Smooth muscle cell (in vitro differentiated cells): Measurements from ENCODE around the gene ENG. TPM values are rescaled to one million over a fixed set of nuclear protein-coding genes. Genes with fewer than 3 reads are reported as not detected.
A peak's percentile ranks its signal among the peaks of the same experiment; 100 is the strongest.

Experiments used
- DNase-seq: peaks from one replicate; lab custom pipeline; 2025; ENCODE audit not compliant: unreplicated experiment; lab: John Stamatoyannopoulos, UW
- H2AFZ ChIP-seq: fragments of 200-600 bp; sonication (generic); 2 replicates; pipeline ENCODE4 v1.6.0; 2016; ENCODE audit warnings: antibody characterized with exemption, low read depth, mild to moderate bottlenecking
- H3F3A ChIP-seq: fragments of 200-600 bp; sonication (generic); 2 replicates; pipeline ENCODE4 v1.6.0; 2017; ENCODE audit warnings: antibody characterized with exemption, low read depth
- H3K27ac ChIP-seq: fragments of 200-600 bp; sonication (generic); 2 replicates; pipeline ENCODE4 v1.5.1; 2016; ENCODE audit warnings: low read depth, mild to moderate bottlenecking
- H3K27me3 ChIP-seq: fragments of 200-600 bp; sonication (generic); 2 replicates; pipeline ENCODE4 v1.6.1; 2016; ENCODE audit warnings: low read depth, mild to moderate bottlenecking
- H3K36me3 ChIP-seq: fragments of 200-600 bp; sonication (generic); 2 replicates; pipeline ENCODE4 v1.5.1; 2016; ENCODE audit warnings: low read depth
- H3K4me1 ChIP-seq: fragments of 200-600 bp; sonication (generic); 2 replicates; pipeline ENCODE4 v1.5.1; 2016; ENCODE audit warnings: low read depth
- H3K4me2 ChIP-seq: fragments of 200-600 bp; sonication (generic); 2 replicates; pipeline ENCODE4 v1.6.0; 2016; ENCODE audit warnings: mild to moderate bottlenecking
- H3K4me3 ChIP-seq: fragments of 200-600 bp; sonication (generic); 2 replicates; pipeline ENCODE4 v1.5.1; 2016; ENCODE audit warnings: mild to moderate bottlenecking
- H3K79me2 ChIP-seq: fragments of 200-600 bp; sonication (generic); 2 replicates; pipeline ENCODE4 v1.6.0; 2016; ENCODE audit warnings: low read depth, mild to moderate bottlenecking
- H3K9ac ChIP-seq: fragments of 200-600 bp; sonication (generic); 2 replicates; pipeline ENCODE4 v1.6.0; 2016; ENCODE audit warnings: low read depth
- H3K9me3 ChIP-seq: fragments of 200-600 bp; sonication (generic); replicated peaks from 2 replicates; pipeline ENCODE4 v1.5.1; 2016; ENCODE audit warnings: low read depth
- H4K20me1 ChIP-seq: fragments of 200-600 bp; sonication (generic); 2 replicates; pipeline ENCODE4 v1.6.0; 2016; ENCODE audit warnings: low read depth
- WGBS: methylation state at CpG from one replicate; pipeline ENCODE4 v1.1.7; 2016; ENCODE audit warnings: low lambda C conversion rate; 5-methylcytosine and 5-hydroxymethylcytosine counted together
- polyA plus RNA-seq: library from polyadenylated mRNA; unstranded; fragments of >200 nt; fragmentation: Nextera tagmentation; extraction: Ambion mirVana; gene quantifications from 2 replicates; pipeline ENCODE4 v1.2.1, GENCODE V29; 2016
- total RNA-seq: library from RNA; depleted of rRNA; stranded (reverse); fragments of >200 nt; gene quantifications from 2 replicates; pipeline ENCODE4 v1.2.3, GENCODE V29; 2014
- TF ChIP-seq, protein P1 (sequence below): fragments of 200-600 bp; sonication (generic); IDR thresholded peaks from 2 replicates; pipeline ENCODE4 v1.5.1; 2017; ENCODE audit warnings: borderline replicate concordance, mild to moderate bottlenecking, antibody characterized with exemption; ENCODE audit not compliant: insufficient read depth, poor library complexity, severe bottlenecking

The ENG gene
- total and polyA plus RNA-seq, 2 experiments from 2014 or later: 12.6 to 54.1 TPM

- Histone ChIP-seq H3K4me2 (peak overlapping the region; percentile 71), H3K4me3 (no peak overlapping the region), H2AFZ (no peak overlapping the region), H3K4me1 (peaks cover 12% of the 10 kb centered on the region), H4K20me1 (no peaks in the 10 kb centered on the region), H3K27me3 (no peaks in the 10 kb centered on the region), H3K27ac (peak overlapping the region; percentile 98), H3K9me3 (no peaks in the 10 kb centered on the region), H3K9ac (peak overlapping the region; percentile 88), H3F3A (peaks cover 10% of the 10 kb centered on the region), H3K79me2 (no peaks in the 10 kb centered on the region), H3K36me3 (no peaks in the 10 kb centered on the region)
- WGBS: 36% methylated on average over 17 of the region's 17 CpGs
- peak; percentile 46 for DNase-seq
- TF ChIP-seq, protein P1, sequence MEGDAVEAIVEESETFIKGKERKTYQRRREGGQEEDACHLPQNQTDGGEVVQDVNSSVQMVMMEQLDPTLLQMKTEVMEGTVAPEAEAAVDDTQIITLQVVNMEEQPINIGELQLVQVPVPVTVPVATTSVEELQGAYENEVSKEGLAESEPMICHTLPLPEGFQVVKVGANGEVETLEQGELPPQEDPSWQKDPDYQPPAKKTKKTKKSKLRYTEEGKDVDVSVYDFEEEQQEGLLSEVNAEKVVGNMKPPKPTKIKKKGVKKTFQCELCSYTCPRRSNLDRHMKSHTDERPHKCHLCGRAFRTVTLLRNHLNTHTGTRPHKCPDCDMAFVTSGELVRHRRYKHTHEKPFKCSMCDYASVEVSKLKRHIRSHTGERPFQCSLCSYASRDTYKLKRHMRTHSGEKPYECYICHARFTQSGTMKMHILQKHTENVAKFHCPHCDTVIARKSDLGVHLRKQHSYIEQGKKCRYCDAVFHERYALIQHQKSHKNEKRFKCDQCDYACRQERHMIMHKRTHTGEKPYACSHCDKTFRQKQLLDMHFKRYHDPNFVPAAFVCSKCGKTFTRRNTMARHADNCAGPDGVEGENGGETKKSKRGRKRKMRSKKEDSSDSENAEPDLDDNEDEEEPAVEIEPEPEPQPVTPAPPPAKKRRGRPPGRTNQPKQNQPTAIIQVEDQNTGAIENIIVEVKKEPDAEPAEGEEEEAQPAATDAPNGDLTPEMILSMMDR: no peak
Measured at GRCh38 chr9:127835991-127836516, 18.4 kb downstream of the ENG start.

- no peak overlapping the region for H3K4me2 ChIP-seq
- H3K9ac ChIP-seq: no peak overlapping the region
- H3F3A ChIP-seq: peaks cover 4% of the 10 kb centered on the region
- no peaks in the 10 kb centered on the region for H3K36me3 ChIP-seq
- H4K20me1 ChIP-seq: no peaks in the 10 kb centered on the region
- peaks cover 15% of the 10 kb centered on the region for H3K4me1 ChIP-seq
- H3K9me3 ChIP-seq: no peaks in the 10 kb centered on the region
- DNase-seq: no peak
- H3K79me2 ChIP-seq: no peaks in the 10 kb centered on the region
- peak overlapping the region; percentile 98 for H3K27ac ChIP-seq
- no peak overlapping the region for H2AFZ ChIP-seq
- no peak overlapping the region for H3K4me3 ChIP-seq
- WGBS: 29% methylated on average over 1 of the region's 1 CpG
- H3K27me3 ChIP-seq: no peaks in the 10 kb centered on the region
- TF ChIP-seq, protein P1: no peak
Measured at GRCh38 chr9:127833555-127833954, 20.9 kb downstream of the ENG start.

DNA sequence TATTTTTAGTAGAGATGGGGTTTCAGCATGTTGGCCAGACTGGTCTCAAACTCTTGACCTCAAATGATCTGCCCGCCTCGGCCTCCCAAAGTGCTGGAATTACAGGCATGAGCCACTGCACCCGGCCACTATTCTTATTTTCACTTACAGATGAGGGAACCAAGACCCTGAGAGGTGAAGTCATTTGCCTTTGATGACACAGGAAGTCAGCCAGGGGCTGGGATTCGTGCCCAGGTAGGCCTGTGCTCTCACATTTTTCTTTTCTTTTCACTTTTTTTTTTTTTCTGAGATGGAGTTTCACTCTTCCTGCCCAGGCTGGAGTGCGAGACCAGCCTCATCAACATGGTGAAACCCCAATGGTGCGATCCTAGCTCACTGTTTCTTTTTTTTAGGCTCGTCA lies 22.2 kb downstream of the ENG start:
- no peaks in the 10 kb centered on the region for H3K36me3 ChIP-seq
- 84% methylated on average over 7 of the region's 7 CpGs for WGBS
- no peaks in the 10 kb centered on the region for H4K20me1 ChIP-seq
- H3K27ac ChIP-seq: no peak overlapping the region
- no peak overlapping the region for H3K9ac ChIP-seq
- no peak overlapping the region for H3K4me2 ChIP-seq
- TF ChIP-seq, protein P1: no peak
- no peak overlapping the region for H2AFZ ChIP-seq
- no peak overlapping the region for H3K4me3 ChIP-seq
- no peak for DNase-seq
- no peaks in the 10 kb centered on the region for H3K9me3 ChIP-seq
- H3F3A ChIP-seq: peaks cover 4% of the 10 kb centered on the region
- peaks cover 10% of the 10 kb centered on the region for H3K4me1 ChIP-seq
- H3K79me2 ChIP-seq: no peaks in the 10 kb centered on the region
- no peaks in the 10 kb centered on the region for H3K27me3 ChIP-seq
